HUES6 (cell line): ENCODE measurements around the gene SORT1.
"Not testable (repeated sequence)": the region's sequence is repeated elsewhere in the genome, so short reads cannot be mapped to it uniquely, and the experiment has no call there.

ENCODE experiments used
- H3K27ac ChIP-seq: 2 replicates; pipeline ENCODE4 v1.7.0; 2013; ENCODE audit warnings: low read depth, mild to moderate bottlenecking, low read length, inconsistent platforms
- H3K27me3 ChIP-seq: 2 replicates; pipeline ENCODE4 v1.6.1; 2013; ENCODE audit warnings: low read length; ENCODE audit not compliant: control insufficient read depth, insufficient read depth
- H3K36me3 ChIP-seq: 2 replicates; pipeline ENCODE4 v1.6.1; 2013; ENCODE audit warnings: low read length; ENCODE audit not compliant: control insufficient read depth, insufficient read depth
- H3K4me1 ChIP-seq: 2 replicates; pipeline ENCODE4 v1.6.1; 2013; ENCODE audit warnings: low read length; ENCODE audit not compliant: control insufficient read depth, insufficient read depth
- H3K4me3 ChIP-seq: 2 replicates; pipeline ENCODE4 v1.5.1; 2013; ENCODE audit warnings: low read depth, low read length
- H3K9ac ChIP-seq: one replicate; pipeline ENCODE4 v1.6.1; 2013; ENCODE audit warnings: mild to moderate bottlenecking, low read length
- H3K9me3 ChIP-seq: 2 replicates; pipeline ENCODE4 v1.6.1; 2013; ENCODE audit warnings: low read depth, low read length; ENCODE audit not compliant: control insufficient read depth, insufficient read depth

SORT1 gene

GRCh38 chr1:109379422-109379821 lies 18.3 kb downstream of the SORT1 start:
- H3K4me3 ChIP-seq = no peak overlapping the region
- H3K27ac ChIP-seq = no peak overlapping the region
- no peaks in the 10 kb centered on the region for H3K36me3 ChIP-seq
- H3K27me3 ChIP-seq = no peaks in the 10 kb centered on the region
- no peaks in the 10 kb centered on the region for H3K9me3 ChIP-seq
- no peak overlapping the region for H3K9ac ChIP-seq
- H3K4me1 ChIP-seq = peaks cover 18% of the 10 kb centered on the region

- Histone ChIP-seq H3K9me3 (no peaks in the 10 kb centered on the region), H3K27me3 (no peaks in the 10 kb centered on the region), H3K4me3 (no peak overlapping the region), H3K4me1 (peaks cover 5% of the 10 kb centered on the region), H3K36me3 (no peaks in the 10 kb centered on the region), H3K27ac (no peak overlapping the region), H3K9ac (no peak overlapping the region)
Measured at GRCh38 chr1:109377698-109378097, 20.0 kb downstream of the SORT1 start.

- H3K4me3 ChIP-seq, H3K9ac ChIP-seq, H3K27ac ChIP-seq: not testable (repeated sequence)
Measured at GRCh38 chr1:109373696-109374095, 24.0 kb downstream of the SORT1 start.

DNA sequence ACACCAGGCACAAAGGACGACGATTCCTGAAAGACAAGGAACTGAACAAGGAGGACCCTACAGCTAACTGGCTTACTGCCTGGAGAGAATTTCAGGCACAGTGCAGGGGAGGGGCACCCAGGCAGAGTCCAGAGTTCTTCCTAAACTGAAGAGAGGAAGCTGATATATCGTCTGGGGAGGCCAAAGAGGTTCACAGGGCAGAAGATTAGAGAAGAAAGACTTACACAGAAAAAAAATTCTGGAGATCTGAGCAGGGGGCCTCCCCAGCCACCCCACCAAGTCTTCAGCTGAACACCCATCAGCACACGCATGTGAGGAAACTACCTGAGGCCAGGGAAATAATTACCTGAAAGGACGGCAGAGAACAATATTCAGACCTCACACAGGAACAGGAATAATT lies 24.6 kb downstream of the SORT1 start:
- Histone ChIP-seq H3K9ac (no peak overlapping the region), H3K4me1 (peaks cover 13% of the 10 kb centered on the region), H3K9me3 (no peaks in the 10 kb centered on the region), H3K36me3 (no peaks in the 10 kb centered on the region), H3K27ac (no peak overlapping the region), H3K4me3 (no peak overlapping the region), H3K27me3 (no peaks in the 10 kb centered on the region)

More at GRCh38 chr1:109373696-109374095, 24.0 kb downstream of the SORT1 start:
- peaks cover 13% of the 10 kb centered on the region for H3K4me1 ChIP-seq
- H3K9me3 ChIP-seq, H3K27me3 ChIP-seq, H3K36me3 ChIP-seq: not testable (repeated sequence)

DNA sequence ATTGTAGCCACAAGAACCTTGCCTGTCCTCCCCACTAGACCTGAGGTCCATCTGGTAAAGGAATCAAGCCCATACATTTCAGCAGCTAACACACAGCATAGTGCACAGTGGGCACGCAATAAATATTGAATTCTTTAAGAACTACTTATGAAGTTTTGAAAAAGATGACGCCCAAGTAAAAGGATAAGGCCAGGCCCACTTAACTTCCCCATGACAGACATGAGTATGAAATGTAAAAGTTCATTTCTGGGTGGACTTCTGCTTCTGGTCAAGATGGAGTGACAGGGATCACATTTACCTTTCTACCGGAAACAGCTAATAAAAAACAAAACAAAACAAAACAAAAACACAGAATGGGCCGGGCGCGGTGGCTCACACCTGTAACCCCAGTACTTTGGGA lies 25.4 kb downstream of the SORT1 start:
- no peaks in the 10 kb centered on the region for H3K9me3 ChIP-seq
- H3K4me3 ChIP-seq = no peak overlapping the region
- H3K27me3 ChIP-seq = no peaks in the 10 kb centered on the region
- H3K36me3 ChIP-seq = peaks cover 5% of the 10 kb centered on the region
- no peak overlapping the region for H3K27ac ChIP-seq
- no peak overlapping the region for H3K9ac ChIP-seq
- peaks cover 13% of the 10 kb centered on the region for H3K4me1 ChIP-seq

GRCh38 chr1:109371341-109371739 lies 26.4 kb downstream of the SORT1 start:
- Histone ChIP-seq H3K4me3 (no peak overlapping the region), H3K27me3 (no peaks in the 10 kb centered on the region), H3K9ac (no peak overlapping the region), H3K27ac (no peak overlapping the region), H3K36me3 (peaks cover 14% of the 10 kb centered on the region), H3K4me1 (peaks cover 13% of the 10 kb centered on the region), H3K9me3 (no peaks in the 10 kb centered on the region)

DNA sequence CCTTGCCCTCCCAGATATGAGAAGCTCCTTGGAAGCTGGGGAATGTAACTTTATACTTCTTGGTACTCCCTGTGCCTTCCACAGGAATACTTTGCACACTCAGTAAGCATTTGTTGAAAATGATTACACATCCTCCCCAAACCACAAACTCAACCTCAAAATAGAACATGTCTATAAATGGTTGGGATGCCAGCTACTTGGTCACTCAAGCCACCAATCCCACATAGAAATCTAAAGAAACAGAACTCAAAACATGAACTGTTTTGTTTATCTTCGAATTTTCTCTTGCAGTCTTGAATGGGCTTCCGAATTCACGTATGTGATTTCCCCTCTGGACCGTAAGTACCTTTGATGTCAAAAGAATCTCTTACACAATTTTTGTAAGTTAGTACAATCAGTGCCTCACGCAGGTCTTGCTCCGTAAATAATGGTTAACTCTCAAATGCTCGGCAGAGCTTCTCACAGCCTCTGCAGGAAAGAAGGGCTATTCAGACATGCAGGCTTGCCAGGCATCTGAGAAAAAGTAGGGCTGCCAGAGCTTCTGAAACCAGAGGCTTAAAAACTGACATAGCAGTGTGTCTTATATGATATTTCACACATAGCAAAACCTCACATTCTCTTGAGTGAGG lies 26.9 kb downstream of the SORT1 start:
- Histone ChIP-seq H3K4me3 (no peak overlapping the region), H3K27ac (no peak overlapping the region), H3K4me1 (peaks cover 13% of the 10 kb centered on the region), H3K9me3 (no peaks in the 10 kb centered on the region), H3K27me3 (no peaks in the 10 kb centered on the region), H3K36me3 (peaks cover 20% of the 10 kb centered on the region), H3K9ac (no peak overlapping the region)

GRCh38 chr1:109369167-109369746 lies 28.5 kb downstream of the SORT1 start:
- H3K9ac ChIP-seq = no peak overlapping the region

GRCh38 chr1:109368464-109368863 lies 29.3 kb downstream of the SORT1 start:
- H3K9ac ChIP-seq = no peak overlapping the region
- H3K27ac ChIP-seq = no peak overlapping the region
- H3K27me3 ChIP-seq = no peaks in the 10 kb centered on the region
- peaks cover 13% of the 10 kb centered on the region for H3K4me1 ChIP-seq
- no peaks in the 10 kb centered on the region for H3K9me3 ChIP-seq
- H3K36me3 ChIP-seq = peaks cover 20% of the 10 kb centered on the region
- H3K4me3 ChIP-seq = no peak overlapping the region

More at GRCh38 chr1:109369167-109369746, 28.5 kb downstream of the SORT1 start:
- H3K4me1 ChIP-seq = peaks cover 13% of the 10 kb centered on the region
- no peak overlapping the region for H3K4me3 ChIP-seq
- peaks cover 20% of the 10 kb centered on the region for H3K36me3 ChIP-seq
- H3K9me3 ChIP-seq = no peaks in the 10 kb centered on the region
- no peak overlapping the region for H3K27ac ChIP-seq
- no peaks in the 10 kb centered on the region for H3K27me3 ChIP-seq

GRCh38 chr1:109367626-109368025 lies 30.1 kb downstream of the SORT1 start:
- Histone ChIP-seq H3K4me1 (peaks cover 13% of the 10 kb centered on the region), H3K9ac (no peak overlapping the region)

GRCh38 chr1:109365642-109366204 lies 32.0 kb downstream of the SORT1 start:
- peaks cover 20% of the 10 kb centered on the region for H3K36me3 ChIP-seq
- no peaks in the 10 kb centered on the region for H3K4me1 ChIP-seq
- H3K4me3 ChIP-seq = no peak overlapping the region

More at GRCh38 chr1:109367626-109368025, 30.1 kb downstream of the SORT1 start:
- peaks cover 20% of the 10 kb centered on the region for H3K36me3 ChIP-seq
- no peak overlapping the region for H3K27ac ChIP-seq
- H3K9me3 ChIP-seq = no peaks in the 10 kb centered on the region
- no peak overlapping the region for H3K4me3 ChIP-seq
- no peaks in the 10 kb centered on the region for H3K27me3 ChIP-seq

More at GRCh38 chr1:109365642-109366204, 32.0 kb downstream of the SORT1 start:
- no peak overlapping the region for H3K9ac ChIP-seq
- H3K27me3 ChIP-seq = no peaks in the 10 kb centered on the region
- H3K27ac ChIP-seq = no peak overlapping the region
- no peaks in the 10 kb centered on the region for H3K9me3 ChIP-seq
